Measurements from ENCODE around the gene KHDC3L.
"Not testable (repeated sequence)": the region's sequence is repeated elsewhere in the genome, so short reads cannot be mapped to it uniquely, and the experiment has no call there.

The KHDC3L gene

GRCh38 chr6:73362869-73363536 lies 545 bp downstream of the KHDC3L start:
- no peaks in the 10 kb centered on the region for H3K36me3 Mint-ChIP-seq
- no peak overlapping the region for H3K27ac Mint-ChIP-seq
- no peak for ATAC-seq (replicated peaks)
- H3K27me3 Mint-ChIP-seq: peaks cover 7 to 9% of the 10 kb centered on the region in 2 donors
- H3K9me3 Mint-ChIP-seq: no peaks in the 10 kb centered on the region
- DNase-seq: no peak
- H3K4me1 Mint-ChIP-seq: no peaks in the 10 kb centered on the region
- H3K4me3 Mint-ChIP-seq: no peak overlapping the region

DNA sequence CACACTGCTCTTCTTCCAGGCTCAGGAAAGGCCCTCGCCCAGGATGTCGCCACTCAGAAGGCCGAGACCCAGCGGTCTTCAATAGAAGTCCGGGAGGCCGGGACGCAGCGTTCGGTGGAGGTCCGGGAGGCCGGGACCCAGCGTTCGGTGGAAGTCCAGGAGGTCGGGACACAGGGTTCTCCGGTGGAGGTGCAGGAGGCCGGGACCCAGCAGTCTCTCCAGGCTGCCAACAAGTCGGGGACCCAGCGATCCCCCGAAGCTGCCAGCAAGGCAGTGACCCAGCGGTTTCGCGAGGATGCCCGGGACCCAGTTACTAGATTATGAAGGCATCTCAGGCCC lies 1.0 kb downstream of the KHDC3L start:
- DNase-seq: no peak
- Mint-ChIP-seq H3K36me3 (no peaks in the 10 kb centered on the region), H3K4me3 (no peak overlapping the region), H3K9me3 (no peaks in the 10 kb centered on the region), H3K4me1 (no peaks in the 10 kb centered on the region), H3K27me3 (peaks cover 6 to 7% of the 10 kb centered on the region in 2 donors), H3K27ac (no peak overlapping the region)
- no peak for ATAC-seq (replicated peaks)

DNA sequence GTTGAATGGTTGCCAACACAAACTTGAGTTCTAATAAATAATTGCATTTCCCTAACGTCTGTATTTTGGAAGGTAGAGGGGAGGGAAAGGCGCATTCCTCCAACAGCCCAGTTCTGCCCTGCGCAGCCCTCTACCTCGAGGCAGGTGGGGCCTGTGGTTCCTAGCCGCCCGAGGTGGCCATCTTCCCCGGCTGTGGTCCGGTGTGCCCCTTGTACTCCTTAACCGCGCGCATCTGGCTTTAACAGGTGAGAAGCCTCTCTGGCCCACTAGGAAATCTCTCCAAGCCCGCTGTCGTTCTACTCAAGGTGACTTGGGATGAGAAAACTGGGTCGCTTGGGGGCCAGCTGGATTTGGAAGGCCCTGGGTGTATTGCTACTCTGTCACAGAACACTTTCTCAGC lies 1.7 kb downstream of the KHDC3L start:
- Mint-ChIP-seq H3K4me1 (no peaks in the 10 kb centered on the region), H3K27ac (no peak overlapping the region), H3K4me3 (no peak overlapping the region), H3K36me3 (no peaks in the 10 kb centered on the region), H3K27me3 (peaks cover 6 to 7% of the 10 kb centered on the region in 2 donors), H3K9me3 (no peaks in the 10 kb centered on the region)
- DNase-seq: no peak
- no peak for ATAC-seq (replicated peaks)

- H3K36me3 Mint-ChIP-seq: no peaks in the 10 kb centered on the region
- DNase-seq (no peak), ATAC-seq (replicated peaks) (no peak)
- H3K4me1 Mint-ChIP-seq: no peaks in the 10 kb centered on the region
- H3K27me3 Mint-ChIP-seq: peaks cover 5 to 6% of the 10 kb centered on the region in 2 donors
- no peaks in the 10 kb centered on the region for H3K9me3 Mint-ChIP-seq
- H3K27ac Mint-ChIP-seq: no peak overlapping the region
- H3K4me3 Mint-ChIP-seq: no peak overlapping the region
Observed at GRCh38 chr6:73364549-73364948, 2.1 kb downstream of the KHDC3L start.

DNA sequence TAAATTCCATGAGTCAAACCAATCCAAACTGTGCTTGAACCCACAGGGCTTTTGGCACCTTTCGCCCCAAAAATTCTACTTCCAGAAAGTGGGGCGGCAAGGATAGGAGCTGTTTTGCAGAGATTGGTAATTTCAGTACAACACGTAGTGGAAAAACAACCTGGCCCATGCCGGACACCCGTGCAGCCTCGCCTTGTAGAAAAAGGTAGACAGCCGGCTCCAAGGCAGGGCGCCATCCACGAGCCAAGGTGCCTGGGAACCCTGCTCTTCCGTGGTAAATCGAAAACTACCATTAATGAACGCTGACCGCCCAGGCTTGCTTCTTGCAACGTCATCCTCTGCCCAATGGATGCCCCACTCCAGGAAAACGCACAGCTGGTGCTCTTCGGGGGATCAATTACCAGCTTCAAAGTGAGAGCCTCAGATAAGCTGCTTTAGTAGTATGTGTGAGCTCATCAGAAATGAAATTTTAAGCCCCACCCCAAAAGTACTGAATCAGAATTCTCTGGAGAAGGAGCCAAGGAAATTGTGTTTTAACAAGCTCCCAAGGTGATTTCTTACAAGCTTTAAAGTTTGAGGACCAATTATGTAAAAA lies 5.4 kb downstream of the KHDC3L start:
- H3K27ac Mint-ChIP-seq: no peak overlapping the region
- no peaks in the 10 kb centered on the region for H3K4me1 Mint-ChIP-seq
- peaks cover 0 to 5% of the 10 kb centered on the region in 2 donors for H3K36me3 Mint-ChIP-seq
- ATAC-seq (replicated peaks) (no peak), DNase-seq (no peak)
- H3K9me3 Mint-ChIP-seq: peaks cover 4 to 7% of the 10 kb centered on the region in 2 donors
- H3K27me3 Mint-ChIP-seq: peaks cover 0 to 3% of the 10 kb centered on the region in 2 donors
- no peak overlapping the region for H3K4me3 Mint-ChIP-seq

GRCh38 chr6:73368675-73369074 lies 6.2 kb downstream of the KHDC3L start:
- peaks cover 4 to 9% of the 10 kb centered on the region in 2 donors for H3K9me3 Mint-ChIP-seq

DNA sequence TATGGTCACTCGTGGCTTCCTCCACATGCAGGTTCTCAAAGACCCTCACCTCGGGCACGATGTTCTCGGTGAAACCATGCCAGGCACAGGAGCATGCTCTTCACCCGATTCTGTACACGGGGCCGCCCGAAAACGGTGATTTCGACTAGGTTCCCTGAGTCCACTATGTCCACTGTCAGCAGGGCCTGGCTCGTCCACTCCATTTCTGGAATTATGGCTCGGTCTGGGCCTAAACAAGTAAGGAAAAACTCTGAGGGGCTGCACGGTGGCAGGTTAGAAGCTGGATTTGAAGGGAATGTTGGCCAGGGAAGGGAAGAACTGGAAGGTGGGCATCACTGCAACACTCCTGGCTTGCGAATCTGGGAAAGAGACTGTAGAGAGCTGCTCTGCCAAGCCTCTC lies 6.7 kb downstream of the KHDC3L start:
- peaks cover 0 to 9% of the 10 kb centered on the region in 2 donors for H3K36me3 Mint-ChIP-seq
- DNase-seq (no peak), ATAC-seq (replicated peaks) (no peak)
- H3K27me3 Mint-ChIP-seq: peaks cover 0 to 3% of the 10 kb centered on the region in 2 donors
- no peak overlapping the region for H3K4me3 Mint-ChIP-seq
- no peak overlapping the region for H3K27ac Mint-ChIP-seq
- H3K4me1 Mint-ChIP-seq: no peaks in the 10 kb centered on the region
- H3K9me3 Mint-ChIP-seq: peaks cover 4 to 9% of the 10 kb centered on the region in 2 donors

More at GRCh38 chr6:73368675-73369074, 6.2 kb downstream of the KHDC3L start:
- Mint-ChIP-seq H3K4me3 (no peak overlapping the region), H3K4me1 (no peaks in the 10 kb centered on the region), H3K36me3 (peaks cover 0 to 9% of the 10 kb centered on the region in 2 donors), H3K27ac (no peak overlapping the region), H3K27me3 (peaks cover 0 to 3% of the 10 kb centered on the region in 2 donors)
- ATAC-seq (replicated peaks): no peak
- DNase-seq: no peak

DNA sequence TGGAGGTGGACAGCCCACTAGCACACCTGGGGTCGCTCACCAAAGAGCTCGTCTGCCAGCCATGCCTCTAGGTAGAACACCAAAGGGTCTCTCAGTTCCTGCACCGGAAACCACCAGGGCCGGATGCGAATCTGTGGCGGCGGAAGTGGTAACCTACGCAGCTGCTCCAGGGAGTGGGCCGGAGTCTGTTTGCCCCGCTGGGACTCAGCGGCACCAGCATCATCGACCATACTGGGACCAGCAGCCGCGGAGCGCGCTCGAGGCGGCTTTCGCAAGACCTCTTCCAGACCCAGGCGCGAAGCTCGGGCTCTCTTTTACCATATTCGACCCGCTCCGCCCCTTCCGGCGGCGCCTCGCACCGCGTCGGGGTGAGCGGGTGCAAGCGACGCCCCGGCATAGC lies 7.1 kb downstream of the KHDC3L start, which contains the start of gene OOEP:
TSS of gene OOEP (minus strand) at position 335 of the 400 bp plus-strand sequence. CDS start at position 230, 105 bp downstream.
- Mint-ChIP-seq H3K4me1 (no peaks in the 10 kb centered on the region), H3K36me3 (peaks cover 0 to 9% of the 10 kb centered on the region in 2 donors), H3K9me3 (peaks cover 4 to 9% of the 10 kb centered on the region in 2 donors), H3K27me3 (peaks cover 0 to 3% of the 10 kb centered on the region in 2 donors), H3K4me3 (no peak within 1 kb of the TSS), H3K27ac (no peak within 1 kb of the TSS)
- DNase-seq (no peak), ATAC-seq (replicated peaks) (no peak)

- Mint-ChIP-seq H3K36me3 (peaks cover 0 to 9% of the 10 kb centered on the region in 2 donors), H3K27ac (no peak overlapping the region), H3K27me3 (no peaks in the 10 kb centered on the region), H3K4me3 (no peak overlapping the region), H3K9me3 (peaks cover 4 to 9% of the 10 kb centered on the region in 2 donors), H3K4me1 (peaks cover 0 to 2% of the 10 kb centered on the region in 2 donors)
- ATAC-seq (replicated peaks) (no peak), DNase-seq (no peak)
Observed at GRCh38 chr6:73371984-73372383, 9.5 kb downstream of the KHDC3L start.

- peaks cover 0 to 9% of the 10 kb centered on the region in 2 donors for H3K36me3 Mint-ChIP-seq
- peaks cover 0 to 4% of the 10 kb centered on the region in 2 donors for H3K4me1 Mint-ChIP-seq
- H3K27ac Mint-ChIP-seq: peak overlapping the region; percentile 37
- H3K9me3 Mint-ChIP-seq: peaks cover 4 to 9% of the 10 kb centered on the region in 2 donors
- H3K27me3 Mint-ChIP-seq: no peaks in the 10 kb centered on the region
- no peak overlapping the region for H3K4me3 Mint-ChIP-seq
- DNase-seq (no peak), ATAC-seq (replicated peaks) (no peak)
Observed at GRCh38 chr6:73372516-73372915, 10.1 kb downstream of the KHDC3L start.

DNA sequence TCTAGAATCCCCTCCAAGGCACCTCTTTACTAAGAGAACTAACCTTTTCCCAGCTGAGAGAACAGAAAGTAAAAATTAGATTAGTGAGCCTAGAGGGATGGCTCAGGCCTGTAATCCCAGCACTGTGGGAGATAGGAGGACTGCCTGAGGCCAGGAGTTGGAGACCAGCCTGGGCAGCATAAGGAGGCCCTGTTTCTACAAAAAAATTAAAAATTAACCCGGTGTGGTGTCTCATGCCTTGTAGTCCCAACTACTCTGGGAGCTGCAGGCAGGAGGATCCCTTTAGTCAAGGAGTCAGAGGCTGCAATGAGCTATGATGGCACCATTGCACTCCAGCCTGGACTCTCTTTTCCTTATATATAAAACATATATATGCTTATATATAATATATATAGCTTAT lies 12.8 kb downstream of the KHDC3L start:
- Mint-ChIP-seq H3K27me3 (no peaks in the 10 kb centered on the region), H3K36me3 (peaks cover 0 to 9% of the 10 kb centered on the region in 2 donors), H3K4me1 (peaks cover 0 to 4% of the 10 kb centered on the region in 2 donors), H3K4me3 (no peak overlapping the region), H3K27ac (no peak overlapping the region), H3K9me3 (peaks cover 4 to 9% of the 10 kb centered on the region in 2 donors)
- ATAC-seq (replicated peaks) (no peak), DNase-seq (no peak)

DNA sequence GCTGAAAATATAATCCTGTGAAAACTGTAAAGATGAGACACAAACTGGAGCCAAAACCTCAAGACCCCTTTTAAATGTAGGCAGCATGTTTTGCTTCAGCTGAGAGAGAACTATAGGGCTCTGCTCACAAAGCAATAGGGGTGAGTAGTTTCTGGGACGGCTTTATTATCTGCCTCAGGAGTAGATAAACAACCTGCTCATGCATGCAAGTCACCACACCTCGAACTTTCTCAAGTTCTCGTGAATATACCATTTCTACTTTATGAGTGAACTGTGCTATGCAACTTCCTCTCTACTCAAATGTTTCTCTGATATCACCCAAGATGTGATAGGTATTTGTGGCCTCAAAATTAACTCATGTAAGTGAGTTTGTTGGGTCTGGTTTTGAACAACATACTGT lies 14.8 kb downstream of the KHDC3L start:
- Mint-ChIP-seq H3K4me1 (peaks cover 0 to 4% of the 10 kb centered on the region in 2 donors), H3K27me3 (no peaks in the 10 kb centered on the region), H3K27ac (no peak overlapping the region), H3K9me3 (peaks cover 0 to 3% of the 10 kb centered on the region in 2 donors), H3K4me3 (no peak overlapping the region), H3K36me3 (peaks cover 0 to 4% of the 10 kb centered on the region in 2 donors)
- ATAC-seq (replicated peaks) (peak; percentile 61 to 83), DNase-seq (no peak)

DNA sequence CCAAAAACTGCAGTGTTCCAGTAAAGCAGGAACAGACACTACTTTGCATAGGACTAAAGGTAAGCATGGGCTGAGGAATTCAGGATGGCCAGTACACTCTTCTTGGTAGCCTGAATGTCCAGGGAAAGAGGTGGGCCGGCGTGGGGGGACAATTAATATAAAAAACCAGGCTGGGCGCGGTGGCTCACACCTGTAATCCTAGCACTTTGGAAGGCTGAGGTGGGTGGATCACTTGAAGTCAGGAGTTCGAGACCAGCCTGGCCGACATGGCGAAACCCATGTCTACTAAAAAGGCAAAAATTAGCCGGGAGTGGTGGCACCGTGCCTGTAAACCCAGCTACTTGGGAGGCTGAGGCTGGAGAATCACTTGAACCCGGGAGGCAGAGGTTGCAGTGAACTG lies 19.1 kb downstream of the KHDC3L start:
- H3K9me3 Mint-ChIP-seq; H3K4me3 Mint-ChIP-seq; H3K36me3 Mint-ChIP-seq; ATAC-seq (replicated peaks); H3K27ac Mint-ChIP-seq; DNase-seq; H3K4me1 Mint-ChIP-seq; H3K27me3 Mint-ChIP-seq: not testable (repeated sequence)

DNA sequence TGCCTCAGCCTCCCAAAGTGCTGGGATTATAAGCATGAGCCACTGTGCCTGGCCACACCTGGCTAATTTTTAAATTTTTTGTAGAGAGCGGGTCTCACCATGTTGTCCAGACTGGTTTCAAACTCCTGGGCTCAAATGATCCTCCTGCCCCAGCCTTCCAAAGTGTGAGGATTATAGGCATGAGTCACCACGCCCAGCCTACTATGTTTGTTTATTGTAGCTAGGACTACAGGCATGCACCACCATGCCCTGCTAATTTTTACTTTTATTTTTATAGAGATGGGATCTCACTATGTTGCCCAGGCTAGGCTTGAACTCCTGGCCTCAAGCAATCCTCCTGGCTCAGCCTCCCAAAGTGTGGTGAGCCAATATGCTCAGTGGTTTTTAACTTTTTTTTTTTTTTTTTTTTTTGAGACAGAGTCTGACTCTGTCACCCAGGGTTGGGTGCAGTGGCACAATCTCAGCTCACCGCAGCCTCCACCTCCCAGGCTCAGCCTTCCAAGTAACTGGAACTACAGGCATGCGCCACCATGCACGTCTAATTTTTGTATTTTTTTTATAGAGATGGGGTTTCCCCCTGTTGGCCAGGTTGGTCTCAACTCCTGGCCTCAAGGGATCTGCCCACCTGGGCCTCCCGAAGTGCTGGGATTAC lies 20.1 kb downstream of the KHDC3L start:
- Mint-ChIP-seq H3K36me3 (no peaks in the 10 kb centered on the region), H3K27me3 (no peaks in the 10 kb centered on the region), H3K9me3 (no peaks in the 10 kb centered on the region), H3K4me1 (no peaks in the 10 kb centered on the region), H3K27ac (no peak overlapping the region), H3K4me3 (no peak overlapping the region)
- ATAC-seq (replicated peaks) (no peak), DNase-seq (no peak)

- Mint-ChIP-seq H3K27me3 (no peaks in the 10 kb centered on the region), H3K27ac (peak overlapping the region; percentile 76), H3K4me1 (peaks cover 0 to 2% of the 10 kb centered on the region in 2 donors), H3K36me3 (no peaks in the 10 kb centered on the region), H3K4me3 (peak overlapping the region; percentile 85 to 87), H3K9me3 (no peaks in the 10 kb centered on the region)
- peak; percentile 37 to 54 for ATAC-seq (replicated peaks)
- DNase-seq: no peak
Observed at GRCh38 chr6:73388433-73388799, 26.0 kb downstream of the KHDC3L start.
